ENCODE results near the gene IL9. TPM values are rescaled to one million over a fixed set of nuclear protein-coding genes. Genes with fewer than 3 reads are reported as not detected.
"Not testable (repeated sequence)": the region's sequence is repeated elsewhere in the genome, so short reads cannot be mapped to it uniquely, and the experiment has no call there.

IL9 gene
- total RNA-seq, 1 experiment from 2014 or later = not detected

GRCh38 chr5:135869276-135869675, 26.4 kb downstream of the IL9 start:
- no peak for DNase-seq (ENCODE audit: low read depth)

- no peak for DNase-seq (ENCODE audit: low read depth)
These were observed 27.0 kb downstream of the IL9 start for GRCh38 chr5:135868681-135869080.

- DNase-seq (ENCODE audit: low read depth) = no peak
These were observed 28.0 kb downstream of the IL9 start for GRCh38 chr5:135867599-135867998.

GRCh38 chr5:135866016-135866415, 29.6 kb downstream of the IL9 start:
- no peak for DNase-seq (ENCODE audit: low read depth)

GRCh38 chr5:135864503-135865435, 30.9 kb downstream of the IL9 start:
- DNase-seq (ENCODE audit: low read depth) = no peak

- DNase-seq (ENCODE audit: low read depth) = no peak
These were observed 32.9 kb downstream of the IL9 start for GRCh38 chr5:135862744-135863143.

- DNase-seq (ENCODE audit: low read depth) = no peak
These were observed 33.6 kb downstream of the IL9 start for GRCh38 chr5:135862086-135862485.

GRCh38 chr5:135861641-135862040, 34.0 kb downstream of the IL9 start:
- no peak for DNase-seq (ENCODE audit: low read depth)

- no peak for DNase-seq (ENCODE audit: low read depth)
These were observed 36.0 kb downstream of the IL9 start for GRCh38 chr5:135859641-135860040.

- DNase-seq (ENCODE audit: low read depth) = not testable (repeated sequence)
These were observed 36.5 kb downstream of the IL9 start for GRCh38 chr5:135859186-135859585.

GRCh38 chr5:135857630-135858311, 37.9 kb downstream of the IL9 start:
- DNase-seq (ENCODE audit: low read depth) = no peak

GRCh38 chr5:135851915-135852845, 43.5 kb downstream of the IL9 start:
- no peak for DNase-seq (ENCODE audit: low read depth)

GRCh38 chr5:135851186-135851914, 44.3 kb downstream of the IL9 start:
- no peak for DNase-seq (ENCODE audit: low read depth)

- DNase-seq (ENCODE audit: low read depth) = no peak
These were observed 45.0 kb downstream of the IL9 start for GRCh38 chr5:135850671-135851070.

GRCh38 chr5:135850231-135850630, 45.4 kb downstream of the IL9 start:
- no peak for DNase-seq (ENCODE audit: low read depth)

- no peak for DNase-seq (ENCODE audit: low read depth)
These were observed 47.7 kb downstream of the IL9 start for GRCh38 chr5:135847976-135848375.

- DNase-seq (ENCODE audit: low read depth) = no peak
These were observed 49.3 kb downstream of the IL9 start for GRCh38 chr5:135846311-135846710.

GRCh38 chr5:135843571-135844337, 51.9 kb downstream of the IL9 start:
- no peak for DNase-seq (ENCODE audit: low read depth)

GRCh38 chr5:135842737-135843136, 52.9 kb downstream of the IL9 start:
- no peak for DNase-seq (ENCODE audit: low read depth)
